B cell (primary cell): Measurements from ENCODE around the gene RERE. TPM values are rescaled to one million over a fixed set of nuclear protein-coding genes. Genes with fewer than 3 reads are reported as not detected.

Experiments
- ATAC-seq: fragments of 200-7000 bp; cut with Tn5 transposase; one replicate; pipeline ENCODE4 v1.10.0; 2021; ENCODE audit warnings: low read depth, mild to moderate bottlenecking, moderate number of reproducible peaks, moderate library complexity
- CTCF ChIA-PET: fragments of 350-600 bp; sonication (Branson Sonifier 250); formaldehyde crosslinking; loops from one replicate; lab custom pipeline; 2021; ENCODE audit warnings: antibody characterized with exemption, inconsistent platforms; lab: Charles Lee
- POLR2A ChIA-PET: fragments of 350-600 bp; sonication (Branson Sonifier 250); formaldehyde crosslinking; loops from one replicate; lab custom pipeline; 2021; ENCODE audit warnings: antibody characterized with exemption; lab: Charles Lee
- DNase-seq: peaks from one replicate; pipeline ENCODE4 v3.0.0; 2013
- H2AFZ ChIP-seq: 2 replicates; pipeline ENCODE4 v1.6.1; 2012; ENCODE audit warnings: mild to moderate bottlenecking, low read depth, low read length; ENCODE audit not compliant: insufficient read depth, poor library complexity, severe bottlenecking
- H3K27ac ChIP-seq, 2 donors: 1 replicate in 1 of 2; 2 replicates in 1 of 2; pipeline ENCODE4 v1.5.1; 2012 to 2013; ENCODE audit warnings: low read length in 2 of 2, mild to moderate bottlenecking in 2 of 2, moderate library complexity in 1 of 2
- H3K27me3 ChIP-seq, 4 experiments: fragments of 200-600 bp in 1 of 4; sonication (generic) in 1 of 4; replicated peaks in 1 of 4; 1 replicate in 2 of 4; 2 replicates in 2 of 4; pipeline versions ENCODE4 v1.6.1 to v1.7.0; 2013 to 2016; ENCODE audit warnings: low read length in 3 of 4, mild to moderate bottlenecking in 2 of 4, mixed read lengths in 1 of 4, moderate library complexity in 1 of 4; ENCODE audit not compliant: insufficient read depth in 4 of 4, control insufficient read depth in 3 of 4; ENCODE audit errors: control extremely low read depth in 1 of 4
- H3K36me3 ChIP-seq, 2 experiments: replicated peaks in 1 of 2; 1 replicate in 1 of 2; 2 replicates in 1 of 2; pipeline versions ENCODE4 v1.6.1 to v1.7.1; 2013; ENCODE audit warnings: low read length in 1 of 2; ENCODE audit not compliant: insufficient read depth in 2 of 2, control insufficient read depth in 1 of 2; ENCODE audit errors: control extremely low read depth in 1 of 2, extremely low read depth in 1 of 2
- H3K4me1 ChIP-seq, 2 donors: fragments of 200-600 bp in 1 of 2; sonication (generic) in 1 of 2; 1 replicate in 1 of 2; 2 replicates in 1 of 2; pipeline versions ENCODE4 v1.5.1 to v1.6.1; 2013 to 2017; ENCODE audit warnings: low read length in 2 of 2; ENCODE audit not compliant: control insufficient read depth in 2 of 2, insufficient read depth in 2 of 2
- H3K4me2 ChIP-seq: replicated peaks from 2 replicates; pipeline ENCODE3; 2012; ENCODE audit warnings: mild to moderate bottlenecking, low read depth, low read length; ENCODE audit not compliant: poor library complexity, severe bottlenecking
- H3K4me3 ChIP-seq, 5 experiments: fragments of 200-600 bp in 1 of 5; sonication (generic) in 1 of 5; 1 replicate in 3 of 5; 2 replicates in 2 of 5; pipeline versions ENCODE4 v1.5.1 to v1.7.0; 2011 to 2016; ENCODE audit warnings: low read length in 4 of 5, mild to moderate bottlenecking in 4 of 5, low read depth in 2 of 5, control low read depth in 1 of 5, moderate library complexity in 1 of 5; ENCODE audit not compliant: insufficient read depth in 1 of 5; ENCODE audit errors: control extremely low read depth in 1 of 5, extremely low read depth in 1 of 5
- H3K79me2 ChIP-seq: fragments of 200-600 bp; sonication (generic); one replicate; pipeline ENCODE4 v1.6.0; 2016; ENCODE audit warnings: low read length; ENCODE audit not compliant: control insufficient read depth, insufficient read depth
- H3K9ac ChIP-seq: fragments of 200-600 bp; sonication (generic); 2 replicates; pipeline ENCODE4 v1.6.1; 2017; ENCODE audit warnings: mild to moderate bottlenecking, low read length, moderate library complexity
- H3K9me3 ChIP-seq, 3 donors: one replicate each; pipeline versions ENCODE4 v1.6.1 to v1.7.1; 2013; ENCODE audit warnings: low read length in 2 of 3; ENCODE audit not compliant: control insufficient read depth in 2 of 3, insufficient read depth in 1 of 3; ENCODE audit errors: control extremely low read depth in 1 of 3
- H4K20me1 ChIP-seq: 2 replicates; pipeline ENCODE4 v1.6.0; 2012; ENCODE audit warnings: mild to moderate bottlenecking, low read length; ENCODE audit not compliant: insufficient read depth, control insufficient read depth, poor library complexity, severe bottlenecking
- H3K27ac Mint-ChIP-seq: one replicate; pipeline ENCODE4 v1.8.0; 2021; ENCODE audit warnings: mixed read lengths
- H3K27me3 Mint-ChIP-seq: one replicate; pipeline ENCODE4 v1.8.0; 2021; ENCODE audit warnings: mixed read lengths
- H3K4me1 Mint-ChIP-seq: one replicate; pipeline ENCODE4 v1.8.0; 2021; ENCODE audit warnings: mixed read lengths
- H3K4me3 Mint-ChIP-seq: one replicate; pipeline ENCODE4 v1.8.0; 2021; ENCODE audit warnings: mixed read lengths
- H3K9me3 Mint-ChIP-seq: one replicate; pipeline ENCODE4 v1.8.0; 2022; ENCODE audit warnings: mixed read lengths; ENCODE audit not compliant: insufficient read depth
- EZH2 ChIP-seq: IDR thresholded peaks from 2 replicates; pipeline ENCODE4 v1.6.1; 2012; ENCODE audit warnings: borderline replicate concordance, low read depth, mild to moderate bottlenecking, moderate library complexity, low read length; ENCODE audit not compliant: insufficient read depth, poor library complexity, severe bottlenecking
- WGBS: methylation state at CpG from one replicate; pipeline ENCODE4 v1.1.5; 2013; ENCODE audit warnings: missing lambda C conversion rate; ENCODE audit not compliant: insufficient coverage; 5-methylcytosine and 5-hydroxymethylcytosine counted together
- intact Hi-C: fragments of 100-400 bp; cut with micrococcal nuclease; formaldehyde crosslinking; loops from one replicate; pipeline ENCODE4 v1.10.0; 2022
- polyA plus RNA-seq: library from polyadenylated mRNA; depleted of rRNA; stranded (reverse); fragments of >200 nt; gene quantifications from 2 replicates; pipeline ENCODE4 v1.2.3, GENCODE V29; 2012
- total RNA-seq, 2 donors: library from RNA; stranded (reverse); fragments of 120-200 nt in 1 of 2; gene quantifications; 1 replicate in 1 of 2; 2 replicates in 1 of 2; pipeline versions ENCODE4 v1.2.3 to v1.2.4, GENCODE V29; 2013 to 2022
- TF ChIP-seq, protein P1 (sequence below): fragments of 200-600 bp; IDR thresholded peaks from one replicate; pipeline ENCODE4 v1.8.0; 2022; ENCODE audit warnings: antibody characterized with exemption, mild to moderate bottlenecking

The RERE gene
- total and polyA plus RNA-seq, 2 donors (not counting 1 experiment from before 2014, with no cell fraction given): 27.3 to 132 TPM

DNA sequence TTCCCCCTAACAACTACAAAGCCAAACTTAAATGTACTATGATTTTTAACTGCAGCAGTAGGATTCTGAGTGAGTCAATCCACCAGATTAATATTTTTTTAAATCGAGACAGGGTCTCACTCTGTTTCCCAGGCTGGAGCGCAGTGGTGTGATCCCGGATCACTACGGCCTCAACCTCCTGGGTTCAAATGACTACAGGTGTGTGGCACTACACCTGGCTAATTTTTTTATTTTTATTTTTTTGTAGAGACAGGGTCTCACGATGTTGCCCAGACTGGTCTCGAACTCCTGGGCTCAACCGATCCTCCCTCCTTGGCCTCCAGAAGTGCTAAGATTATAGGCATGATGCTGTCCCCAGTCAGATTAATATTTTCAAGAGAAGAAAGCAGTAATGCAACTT, 411.4 kb downstream of the RERE start:
- no peak overlapping the region for H2AFZ ChIP-seq
- no peaks in the 10 kb centered on the region for H3K27me3 ChIP-seq
- no peaks in the 10 kb centered on the region for H3K27me3 Mint-ChIP-seq
- peaks cover 0 to 55% of the 10 kb centered on the region in 2 experiments for H3K36me3 ChIP-seq
- DNase-seq: no peak
- no peaks in the 10 kb centered on the region for H3K9me3 ChIP-seq
- no peak overlapping the region for H3K27ac ChIP-seq
- peaks cover 100% of the 10 kb centered on the region for H3K79me2 ChIP-seq
- ChIA-PET POLR2A (no interaction called here), CTCF (interaction anchor here (4.8 kb wide), 1 partner anchor 22 kb away, joined by 24 read pairs; no protein-coding TSS in a partner anchor)
- H3K4me2 ChIP-seq: no peak overlapping the region
- no peak for ATAC-seq
- no peaks in the 10 kb centered on the region for H3K9me3 Mint-ChIP-seq
- no peak for TF ChIP-seq EZH2
- no peak overlapping the region for H3K9ac ChIP-seq
- H3K4me3 ChIP-seq: no peak overlapping the region
- intact Hi-C loops: loop anchor here (10.0 kb wide), 1 partner anchor 49 kb away; no protein-coding TSS in a partner anchor
- peaks cover 11 to 21% of the 10 kb centered on the region in 2 donors for H3K4me1 ChIP-seq
- peaks cover 69% of the 10 kb centered on the region for H4K20me1 ChIP-seq
- WGBS: 100% methylated on average over 2 of the region's 7 CpGs
- peaks cover 27% of the 10 kb centered on the region for H3K4me1 Mint-ChIP-seq
- no peak overlapping the region for H3K4me3 Mint-ChIP-seq
- peak overlapping the region; percentile 6 for H3K27ac Mint-ChIP-seq

DNA sequence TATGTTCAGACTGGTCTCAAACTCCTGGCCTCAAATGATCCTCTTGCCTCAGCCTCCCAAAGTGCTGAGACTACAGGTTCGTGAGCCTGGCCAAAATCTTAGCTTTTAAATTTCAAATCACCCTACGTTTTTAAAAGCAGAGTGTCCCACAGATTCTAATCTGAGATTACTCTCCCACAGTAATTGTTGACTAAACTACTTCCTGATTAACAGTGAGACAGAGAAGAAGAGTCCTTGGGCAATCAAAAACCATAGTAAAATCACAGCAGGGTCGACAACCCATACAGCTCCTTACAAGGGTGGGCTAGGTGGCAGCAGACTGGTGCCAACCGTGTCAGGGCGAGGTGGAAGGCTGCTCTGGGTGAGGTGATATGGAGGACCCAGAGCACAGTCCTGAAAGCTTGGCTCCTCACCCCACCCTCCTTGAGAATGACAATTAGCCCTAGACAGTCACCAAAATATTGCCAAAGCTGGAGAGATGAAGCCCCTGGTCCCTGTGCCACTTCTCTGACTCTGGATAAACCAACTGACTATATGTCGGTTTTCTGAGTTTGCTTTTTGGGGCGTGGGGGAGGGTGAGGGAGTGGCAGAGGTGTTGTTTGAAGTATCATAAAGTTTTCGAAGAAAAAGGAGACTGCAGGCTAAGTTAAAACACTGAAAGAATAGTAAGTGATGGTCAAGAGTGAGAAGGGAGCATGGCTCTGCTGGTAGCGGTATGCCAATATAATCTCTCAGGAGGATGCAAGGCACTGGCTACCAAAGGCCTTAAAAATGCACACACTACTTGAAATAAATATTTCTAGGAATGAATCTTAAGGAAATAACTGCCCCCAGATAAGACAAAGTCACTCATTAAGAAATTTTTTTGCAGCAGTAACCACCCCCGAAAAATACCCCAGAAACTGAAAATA, 412.7 kb downstream of the RERE start:
- 100% methylated on average over 3 of the region's 10 CpGs for WGBS
- H3K27me3 ChIP-seq: no peaks in the 10 kb centered on the region
- peak overlapping the region in 1 of 2 donors; percentile 50 for H3K27ac ChIP-seq
- H3K4me3 Mint-ChIP-seq: no peak overlapping the region
- H3K27ac Mint-ChIP-seq: peak overlapping the region; percentile 58
- CTCF ChIA-PET: interaction anchor here (1.3 kb wide), 1 partner anchor 444 kb away, joined by 3 read pairs; no protein-coding TSS in a partner anchor
- peaks cover 0 to 64% of the 10 kb centered on the region in 2 experiments for H3K36me3 ChIP-seq
- no peak overlapping the region for H3K4me3 ChIP-seq
- intact Hi-C loops: loop anchor here (10.0 kb wide), 1 partner anchor 50 kb away; no protein-coding TSS in a partner anchor
- H3K79me2 ChIP-seq: peaks cover 100% of the 10 kb centered on the region
- peaks cover 8 to 14% of the 10 kb centered on the region in 2 donors for H3K4me1 ChIP-seq
- ATAC-seq: no peak
- H3K9ac ChIP-seq: no peak overlapping the region
- H3K4me2 ChIP-seq: no peak overlapping the region
- H4K20me1 ChIP-seq: peaks cover 72% of the 10 kb centered on the region
- TF ChIP-seq, protein P1, sequence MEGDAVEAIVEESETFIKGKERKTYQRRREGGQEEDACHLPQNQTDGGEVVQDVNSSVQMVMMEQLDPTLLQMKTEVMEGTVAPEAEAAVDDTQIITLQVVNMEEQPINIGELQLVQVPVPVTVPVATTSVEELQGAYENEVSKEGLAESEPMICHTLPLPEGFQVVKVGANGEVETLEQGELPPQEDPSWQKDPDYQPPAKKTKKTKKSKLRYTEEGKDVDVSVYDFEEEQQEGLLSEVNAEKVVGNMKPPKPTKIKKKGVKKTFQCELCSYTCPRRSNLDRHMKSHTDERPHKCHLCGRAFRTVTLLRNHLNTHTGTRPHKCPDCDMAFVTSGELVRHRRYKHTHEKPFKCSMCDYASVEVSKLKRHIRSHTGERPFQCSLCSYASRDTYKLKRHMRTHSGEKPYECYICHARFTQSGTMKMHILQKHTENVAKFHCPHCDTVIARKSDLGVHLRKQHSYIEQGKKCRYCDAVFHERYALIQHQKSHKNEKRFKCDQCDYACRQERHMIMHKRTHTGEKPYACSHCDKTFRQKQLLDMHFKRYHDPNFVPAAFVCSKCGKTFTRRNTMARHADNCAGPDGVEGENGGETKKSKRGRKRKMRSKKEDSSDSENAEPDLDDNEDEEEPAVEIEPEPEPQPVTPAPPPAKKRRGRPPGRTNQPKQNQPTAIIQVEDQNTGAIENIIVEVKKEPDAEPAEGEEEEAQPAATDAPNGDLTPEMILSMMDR: no peak
- TF ChIP-seq EZH2: no peak
- POLR2A ChIA-PET: no interaction called here
- no peaks in the 10 kb centered on the region for H3K27me3 Mint-ChIP-seq
- no peak for DNase-seq
- no peak overlapping the region for H2AFZ ChIP-seq
- no peaks in the 10 kb centered on the region for H3K9me3 Mint-ChIP-seq
- peaks cover 19% of the 10 kb centered on the region for H3K4me1 Mint-ChIP-seq
- no peaks in the 10 kb centered on the region for H3K9me3 ChIP-seq
